Stimulated activated CD8-positive, alpha-beta memory T cell treated with anti-CD3 and anti-CD28 coated beads, Interleukin-7, amount 100 ng/mL, for 48 hours (primary cell): Measurements from ENCODE around the gene CDH12.
"Not testable (repeated sequence)": the region's sequence is repeated elsewhere in the genome, so short reads cannot be mapped to it uniquely, and the experiment has no call there.

Experiments
- DNase-seq, 2 donors: peaks; one replicate each; pipeline ENCODE4 v3.0.0-alpha.2; 2020; ENCODE audit warnings: low read depth in 1 of 2; ENCODE audit errors: extremely low read depth in 1 of 2

The CDH12 gene

DNA sequence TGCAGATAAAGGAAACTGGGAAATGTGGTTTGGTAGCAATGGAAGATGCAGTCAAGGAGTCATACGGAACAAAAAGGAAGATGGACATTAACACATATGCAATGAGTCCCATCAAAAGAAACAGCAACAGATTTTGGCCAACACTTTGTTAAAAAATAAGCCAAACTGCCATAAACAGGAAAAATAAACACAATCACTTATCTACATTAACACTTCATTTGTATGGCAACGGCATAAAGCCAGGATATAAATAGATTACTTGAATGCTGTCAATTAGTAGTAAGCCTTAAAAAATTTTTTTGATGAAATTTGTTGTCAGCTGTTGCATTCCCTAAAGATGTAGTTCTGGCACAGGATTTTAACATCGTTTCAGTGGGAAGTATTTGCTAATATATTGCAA, 190.8 kb downstream of the CDH12 start:
- DNase-seq: no peak

DNA sequence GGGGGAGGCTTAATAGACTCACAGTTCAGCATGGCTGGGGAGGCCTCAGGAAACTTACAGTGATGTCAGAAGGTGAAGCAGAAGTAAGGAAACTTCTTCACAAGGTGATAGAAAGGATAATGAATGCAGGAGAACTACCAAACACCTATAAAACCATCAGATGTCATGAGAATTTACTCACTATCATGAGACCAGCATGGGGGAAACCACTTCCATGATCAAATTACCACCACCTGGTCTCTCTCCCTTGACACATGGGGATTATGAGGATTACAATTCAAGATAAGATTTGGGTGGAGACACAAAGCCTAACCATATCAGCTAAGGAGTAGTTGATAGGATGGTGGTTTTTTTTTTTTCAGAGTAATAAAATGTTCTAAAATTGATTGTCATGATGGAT, 201.8 kb downstream of the CDH12 start:
- DNase-seq: no peak

DNA sequence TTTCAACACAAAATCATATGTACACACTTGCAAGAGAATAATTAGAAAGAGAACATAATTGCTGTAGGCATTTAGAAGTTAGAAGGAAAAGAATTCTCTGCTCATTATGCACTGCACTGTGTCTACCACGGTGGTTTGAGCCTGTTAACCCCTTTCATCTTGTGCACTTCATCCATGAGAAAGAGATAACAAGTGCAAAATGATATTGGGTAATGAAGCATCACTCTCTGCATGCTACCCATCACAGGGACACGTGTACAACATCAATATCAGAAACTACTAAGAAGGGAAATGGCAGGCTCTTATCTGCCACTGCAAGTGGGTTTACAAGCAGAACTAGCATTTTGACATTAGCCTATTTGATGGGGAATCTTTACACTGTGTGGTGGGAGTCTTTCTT, 202.6 kb downstream of the CDH12 start:
- DNase-seq: no peak

DNA sequence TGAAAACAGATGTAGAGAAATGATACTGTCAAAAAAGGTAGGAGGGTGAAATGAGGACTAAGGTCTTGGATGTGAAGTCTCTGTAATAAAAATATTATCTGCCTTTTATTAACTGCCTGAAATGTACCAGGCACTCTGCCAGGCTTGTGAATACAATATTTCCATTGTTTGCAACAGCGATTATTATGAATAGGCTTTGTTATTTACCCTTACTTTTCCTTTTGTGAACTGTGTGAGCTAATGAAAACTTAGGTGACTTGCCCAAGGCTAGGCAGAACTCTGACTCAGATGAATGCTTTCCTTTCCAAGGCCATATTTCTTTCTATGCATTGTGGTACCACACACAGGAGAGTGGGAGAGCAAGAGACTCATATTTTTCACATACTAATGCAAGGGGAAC, 204.1 kb downstream of the CDH12 start:
- no peak for DNase-seq

DNA sequence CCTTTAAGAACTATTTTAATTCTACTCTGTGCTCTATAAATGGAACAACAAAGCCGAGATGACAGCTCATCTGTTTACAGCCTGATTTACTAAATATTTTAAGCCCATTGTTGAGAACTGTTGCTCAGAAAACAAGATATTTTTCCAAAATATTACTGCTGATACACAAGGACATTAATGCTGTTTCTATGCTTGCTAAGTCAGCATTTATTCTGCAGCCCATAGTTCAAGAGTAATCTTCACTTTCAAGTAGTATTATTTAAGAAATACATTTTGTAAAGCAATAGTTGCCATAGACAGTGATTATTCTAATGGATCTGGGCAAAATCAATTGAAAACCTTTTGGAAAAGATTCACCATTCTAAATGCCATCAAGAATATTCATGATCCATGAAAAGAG, 208.3 kb downstream of the CDH12 start:
- DNase-seq: no peak

DNA sequence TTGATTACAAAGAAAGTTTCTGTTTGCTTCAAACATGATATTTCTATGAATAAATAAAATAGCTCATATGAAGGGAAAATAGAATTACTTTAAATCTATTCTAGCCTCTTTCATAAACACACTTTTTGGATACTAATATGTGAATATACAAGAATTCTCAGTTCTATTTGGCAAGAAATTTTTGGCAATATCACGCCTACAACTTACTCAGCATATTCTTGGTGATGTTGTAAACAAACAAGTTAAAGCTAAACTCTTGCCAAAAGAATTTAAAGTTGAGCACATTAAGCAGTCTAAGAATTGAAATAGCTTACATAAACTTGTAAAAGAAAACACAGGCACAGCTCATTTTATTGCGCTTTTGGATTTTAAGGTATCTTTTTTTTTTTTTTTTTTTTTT, 209.8 kb downstream of the CDH12 start:
- no peak for DNase-seq

DNA sequence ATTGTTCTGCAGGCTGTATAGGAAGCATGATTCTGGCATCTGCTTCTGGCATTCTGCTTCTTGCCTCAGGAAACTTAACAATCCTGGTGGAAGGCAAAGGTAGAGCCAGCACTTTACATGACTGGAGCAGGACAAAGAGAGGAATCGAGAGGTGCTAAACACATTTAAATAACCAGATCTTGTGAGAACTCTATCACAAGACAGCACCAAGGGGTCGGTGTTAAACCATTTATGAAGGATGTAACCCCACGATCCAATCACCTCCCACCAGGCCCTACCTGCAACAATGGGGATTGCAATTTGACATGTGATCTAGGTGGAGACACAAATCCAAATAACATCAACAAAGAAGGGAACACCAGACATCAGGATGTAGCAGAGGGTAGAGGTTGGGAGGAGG, 221.5 kb downstream of the CDH12 start:
- DNase-seq: no peak

DNA sequence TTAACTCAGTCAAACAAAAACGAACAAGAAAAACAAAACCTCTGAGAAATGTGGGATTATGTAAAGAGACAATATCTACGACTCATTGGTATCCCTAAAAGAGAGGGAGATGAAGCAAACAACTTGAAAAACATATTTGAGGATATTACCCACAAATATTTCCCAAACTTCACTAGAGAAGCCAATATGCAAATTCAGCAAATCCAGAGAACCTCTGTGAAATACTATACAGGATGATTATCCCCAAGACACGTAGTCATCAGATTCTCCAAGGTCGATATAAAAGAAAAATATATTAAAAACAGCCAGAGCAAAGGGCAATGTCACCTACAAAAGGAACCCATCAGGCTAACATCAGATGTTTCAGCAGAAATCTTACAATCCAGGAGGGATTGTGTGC, 226.1 kb downstream of the CDH12 start:
- DNase-seq: no peak

DNA sequence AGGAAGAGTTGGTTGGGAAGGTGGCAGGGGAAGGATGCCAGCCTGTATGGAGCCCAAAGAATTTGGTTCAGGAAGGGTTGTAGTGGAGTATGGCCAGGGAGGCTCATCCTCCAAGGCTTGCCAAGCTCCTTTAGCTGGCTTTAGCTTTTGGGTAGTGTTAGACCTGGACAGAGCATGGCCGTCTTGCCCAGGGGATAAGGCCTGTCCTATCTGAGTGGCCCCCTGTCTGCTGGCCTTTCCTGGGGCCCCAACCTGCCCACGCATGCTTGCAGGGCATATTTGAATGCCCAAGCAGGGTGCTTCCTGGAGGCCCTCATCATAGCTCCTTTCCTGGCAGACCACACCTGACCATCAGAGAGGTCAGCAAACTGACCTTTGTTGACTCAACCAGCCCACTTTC, 227.7 kb downstream of the CDH12 start:
- no peak for DNase-seq

DNA sequence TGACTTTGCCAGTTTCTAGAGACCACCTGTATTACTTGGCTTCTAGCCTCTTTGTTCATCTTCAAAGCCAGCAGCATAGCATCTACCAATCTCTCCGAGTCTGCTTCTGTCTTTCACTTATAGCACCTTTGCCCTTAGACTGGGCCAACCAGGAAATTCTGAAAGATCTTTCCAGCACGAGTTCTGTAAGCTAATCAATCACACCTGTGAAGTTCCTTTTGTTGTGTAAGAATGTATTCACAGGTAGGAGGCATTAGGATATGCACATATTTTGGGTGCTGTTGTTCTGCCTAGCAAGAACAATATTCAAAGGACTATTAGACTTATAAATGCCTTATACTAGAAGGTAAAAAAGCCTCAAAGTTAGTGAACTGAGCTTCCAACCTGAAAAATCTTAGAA, 232.1 kb downstream of the CDH12 start:
- DNase-seq: no peak

DNA sequence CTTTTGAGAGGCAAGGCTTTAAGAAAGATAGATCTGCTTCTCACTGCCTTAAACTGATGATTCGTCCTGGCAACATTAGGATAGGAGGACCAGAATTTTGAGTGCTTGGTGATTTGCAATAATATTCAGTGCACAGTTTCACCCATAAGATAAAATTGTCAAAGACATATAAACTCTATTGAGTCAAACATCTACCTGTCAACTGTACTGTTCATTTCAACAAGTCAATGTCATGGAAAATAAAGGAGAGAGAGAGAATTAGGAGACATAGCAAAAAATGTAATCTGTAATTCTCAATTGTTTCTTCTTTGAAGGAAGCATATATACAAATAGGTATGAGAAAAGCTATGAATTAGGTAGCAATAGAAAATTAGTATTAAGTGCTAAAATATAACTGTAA, 237.2 kb downstream of the CDH12 start:
- no peak for DNase-seq

DNA sequence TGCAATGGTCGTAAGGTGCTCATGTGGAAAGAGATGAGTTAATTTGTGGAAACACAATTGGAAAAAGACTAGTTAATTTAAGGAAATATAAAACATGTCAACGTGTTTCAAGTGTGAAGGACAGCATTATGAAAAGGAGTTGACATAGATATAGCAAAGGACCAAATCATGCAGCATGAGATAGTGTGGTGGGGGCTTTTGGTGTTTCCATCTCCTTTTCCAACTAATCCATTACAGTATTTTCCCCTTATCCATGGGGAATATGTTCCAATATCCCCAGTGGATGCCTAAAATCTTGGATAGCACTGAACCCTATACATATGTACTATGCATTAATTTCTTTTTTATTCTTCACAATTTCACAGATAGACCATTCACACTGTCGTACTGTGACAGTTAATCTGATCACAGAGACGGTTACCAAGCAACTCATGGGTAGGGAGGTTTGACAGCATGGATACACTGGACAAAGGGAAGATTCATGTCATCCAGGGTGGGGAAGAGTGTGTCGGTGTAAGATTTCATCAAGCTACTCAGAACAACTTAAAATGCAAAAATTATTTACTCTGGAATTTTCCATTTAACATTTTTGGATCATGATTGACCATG, 238.6 kb downstream of the CDH12 start:
- DNase-seq: no peak

DNA sequence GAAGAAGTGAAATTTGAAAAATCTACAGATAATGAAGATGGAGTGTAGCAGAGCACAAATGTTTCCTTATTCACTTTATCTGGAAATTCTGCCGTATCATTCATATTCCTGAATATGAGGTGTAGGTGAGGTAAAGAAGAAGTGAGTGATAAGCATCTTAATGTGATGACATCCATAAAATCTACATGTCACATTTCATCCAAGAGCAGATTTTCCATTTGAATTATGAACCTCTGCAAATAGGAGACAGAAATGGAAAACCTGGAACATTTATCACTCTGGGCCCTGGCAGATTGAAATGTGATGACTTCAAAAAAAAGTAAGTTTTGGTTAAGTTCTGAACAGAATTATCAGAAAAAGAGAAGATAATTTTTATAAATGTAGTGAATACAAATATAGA, 240.2 kb downstream of the CDH12 start:
- no peak for DNase-seq

DNA sequence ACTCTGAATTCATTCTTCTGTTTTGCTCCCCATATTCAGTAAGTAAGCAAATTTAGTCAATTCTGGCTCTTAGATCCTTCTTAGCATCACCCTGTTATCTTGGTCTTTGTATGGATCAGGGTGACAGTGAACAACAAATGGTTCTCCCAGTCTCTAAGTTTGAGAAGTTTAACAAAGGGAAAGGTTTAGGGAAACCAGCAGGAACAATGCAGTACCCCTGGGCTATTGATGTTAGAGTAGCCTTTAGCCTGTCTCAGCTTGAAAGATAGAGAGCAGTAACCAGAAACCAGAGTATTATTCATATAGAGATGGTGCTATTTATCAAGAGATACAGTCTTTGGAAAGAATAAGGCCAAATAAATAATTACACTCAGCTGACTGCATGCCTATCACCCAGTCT, 241.8 kb downstream of the CDH12 start:
- no peak for DNase-seq

DNA sequence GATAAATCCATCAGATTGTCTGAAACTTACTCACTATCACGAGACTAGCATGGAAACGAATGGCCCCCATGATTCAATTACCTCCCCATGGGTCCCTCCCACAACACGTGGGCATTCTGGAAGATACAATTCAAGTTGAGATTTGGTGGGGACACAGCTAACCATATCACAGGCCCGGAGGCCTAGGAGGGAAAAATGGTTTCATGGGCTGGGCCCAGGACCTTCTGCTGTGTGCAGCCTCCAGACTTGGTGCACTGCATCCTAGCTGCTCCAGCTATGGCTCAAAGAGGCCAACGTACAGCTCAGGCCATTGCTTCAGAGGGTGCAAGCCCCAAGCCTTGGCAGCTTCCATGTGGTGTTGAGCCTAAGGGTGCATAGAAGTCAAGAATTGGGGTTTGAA, 245.6 kb downstream of the CDH12 start:
- DNase-seq: not testable (repeated sequence)

DNA sequence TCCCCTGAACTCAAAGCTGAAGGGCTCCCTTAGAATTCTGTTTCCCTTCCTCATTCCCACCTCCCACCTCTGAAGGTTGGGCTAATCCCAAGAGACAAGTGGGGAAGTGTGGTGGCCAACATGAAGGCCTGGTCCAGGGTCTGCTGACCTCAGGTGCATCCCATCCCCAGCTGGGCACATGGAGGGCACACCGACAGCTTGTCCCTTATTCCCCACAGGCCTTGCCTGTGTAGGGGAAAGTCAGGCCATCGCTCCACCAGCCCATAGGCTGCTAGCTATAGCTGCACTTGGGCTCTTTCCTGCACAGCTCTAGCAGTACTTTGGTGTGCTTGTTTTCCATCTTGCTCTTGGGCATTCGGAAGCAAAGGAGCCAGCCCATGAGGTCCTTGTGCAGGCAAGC, 247.7 kb downstream of the CDH12 start:
- DNase-seq: no peak

DNA sequence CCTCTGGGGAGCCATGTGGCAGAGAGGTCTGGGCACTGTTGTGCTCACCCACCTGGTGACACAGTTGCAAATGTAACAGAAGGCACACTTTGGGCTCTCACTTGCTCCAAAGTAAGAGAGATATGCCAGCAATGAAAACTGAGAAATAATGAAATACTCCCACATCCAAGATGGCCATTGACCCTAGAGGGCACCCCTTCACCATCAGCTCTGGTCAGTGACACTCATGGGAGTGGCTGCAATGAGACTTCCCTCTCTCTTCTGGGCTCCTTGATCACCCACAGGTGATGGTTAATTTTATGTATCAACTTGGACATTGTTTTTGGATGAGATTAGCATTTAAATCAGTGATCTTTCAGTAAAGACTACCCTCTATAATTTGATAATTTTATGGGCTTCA, 248.4 kb downstream of the CDH12 start:
- DNase-seq: no peak

DNA sequence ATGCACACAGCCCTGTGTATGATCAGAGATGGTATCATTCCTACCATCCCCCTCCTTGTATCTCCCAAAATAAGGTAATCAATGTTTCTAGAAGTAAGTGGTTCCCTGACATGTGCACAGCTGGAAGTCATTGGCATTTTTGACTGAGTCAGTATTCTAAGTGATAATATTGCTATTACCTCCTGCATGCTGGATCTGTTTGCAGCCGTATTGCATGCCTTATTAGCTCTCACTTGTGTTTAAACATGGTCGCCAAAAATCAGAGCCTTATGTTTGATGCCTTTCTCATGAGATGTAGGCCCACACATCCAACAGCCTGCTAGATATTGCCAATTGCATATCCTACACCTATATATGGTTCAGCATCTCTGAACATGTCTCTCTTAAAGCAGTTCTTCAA, 254.3 kb downstream of the CDH12 start:
- no peak for DNase-seq

DNA sequence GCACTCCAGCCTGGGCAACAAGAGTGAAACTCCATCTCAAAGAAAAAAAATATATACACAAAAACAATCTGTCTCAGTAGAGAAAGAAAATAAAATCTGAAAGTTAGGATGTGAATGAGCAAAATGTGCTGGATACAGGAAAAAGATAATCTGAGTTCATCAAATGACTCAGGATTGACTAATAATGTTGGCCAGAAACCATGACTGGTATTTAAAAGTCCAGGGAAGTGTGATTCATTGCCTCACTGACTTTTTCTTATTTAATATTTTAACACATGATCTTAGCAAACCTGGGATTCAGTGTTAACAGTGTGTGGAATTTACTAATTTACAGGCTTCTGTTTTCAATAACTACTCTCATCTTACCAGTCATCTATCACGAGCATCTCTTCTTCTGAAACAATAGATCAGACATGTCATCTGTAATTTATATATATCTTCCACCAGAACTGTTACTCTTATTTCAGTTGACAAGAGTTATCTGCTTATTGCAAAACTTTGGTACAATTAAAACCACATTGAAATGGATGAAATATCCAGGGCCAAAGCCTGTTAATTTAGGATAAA, 256.7 kb downstream of the CDH12 start:
- no peak for DNase-seq

DNA sequence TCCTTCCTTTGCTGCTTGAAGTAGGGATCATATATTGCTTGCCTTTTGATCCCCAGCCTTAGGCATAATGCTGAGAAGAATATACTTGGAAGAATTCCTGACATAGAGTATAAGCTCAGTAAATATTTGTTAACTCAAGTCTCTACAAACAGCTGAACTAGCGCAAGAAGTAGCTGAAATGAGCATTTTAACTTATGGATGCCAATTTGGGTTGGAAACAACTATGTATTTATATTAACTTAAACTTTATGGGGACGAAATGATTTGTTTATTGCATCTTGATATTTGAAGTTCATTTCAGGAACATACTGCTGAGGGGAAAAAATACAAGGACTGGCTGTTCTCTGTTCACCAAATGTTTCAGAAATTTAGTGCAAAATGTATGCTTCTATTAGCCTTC, 258.7 kb downstream of the CDH12 start:
- no peak for DNase-seq

DNA sequence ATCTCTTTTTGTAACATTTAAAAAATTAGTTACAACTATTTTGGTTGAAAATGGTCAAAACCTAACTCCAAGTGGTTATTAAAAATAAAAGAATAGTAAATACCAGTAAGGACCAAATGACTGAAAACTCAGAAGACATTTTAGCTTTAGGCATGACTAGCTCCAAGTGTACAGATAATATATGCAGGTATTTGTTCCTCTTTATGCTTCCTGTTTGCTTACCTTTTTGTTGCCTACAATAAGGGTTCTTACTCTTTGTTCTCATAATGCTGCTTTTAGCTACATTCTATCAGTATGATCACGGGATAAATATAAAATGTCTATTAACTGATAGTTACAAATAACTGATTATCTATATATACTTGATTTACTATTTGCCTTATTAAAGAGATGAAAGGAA, 259.6 kb downstream of the CDH12 start:
- DNase-seq: no peak

DNA sequence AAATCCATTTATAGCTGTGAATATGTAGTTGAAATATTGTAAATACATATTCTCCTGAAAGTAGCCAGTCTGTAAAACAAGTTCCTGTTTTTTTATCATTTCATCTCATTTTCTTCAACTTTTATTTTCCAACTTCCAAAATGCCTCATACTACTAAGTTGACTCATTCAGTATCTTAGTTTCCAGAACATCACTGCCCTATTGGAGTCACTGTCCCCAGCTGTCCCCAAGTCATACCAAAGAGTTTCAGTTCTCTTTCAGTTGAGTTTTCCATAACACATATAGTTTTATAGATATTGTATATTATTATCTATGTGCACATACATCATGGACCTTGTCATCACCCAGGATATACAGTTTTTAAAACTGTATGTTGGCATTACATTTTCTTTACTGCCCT, 261.7 kb downstream of the CDH12 start:
- DNase-seq: no peak

DNA sequence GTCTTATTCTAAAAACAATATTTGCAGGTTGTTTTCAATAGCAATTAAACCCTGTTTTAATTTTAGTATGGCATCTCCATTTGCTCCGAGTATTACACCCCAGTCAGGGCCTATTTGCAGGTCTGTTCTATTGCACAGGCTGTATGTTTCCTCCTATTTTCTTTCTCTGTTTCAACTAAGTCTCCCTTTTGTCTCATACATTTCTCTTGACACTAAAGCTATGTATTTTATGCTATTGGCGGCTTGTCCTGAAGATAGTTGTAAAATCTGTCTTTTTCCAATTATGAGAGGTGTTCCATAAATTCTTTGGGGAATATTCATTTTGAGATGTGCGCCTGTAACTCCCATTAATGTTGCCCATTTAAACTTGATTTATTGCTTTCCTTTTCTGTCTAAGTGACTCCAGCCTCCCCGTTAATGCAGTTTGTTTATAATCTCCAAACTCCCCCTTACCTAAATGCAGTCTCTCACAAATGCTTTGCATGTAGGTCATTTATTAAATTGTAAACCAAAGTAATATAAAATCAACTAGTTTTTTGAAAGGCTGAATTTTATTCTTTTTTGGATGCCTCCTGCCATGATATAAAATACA, 262.4 kb downstream of the CDH12 start:
- no peak for DNase-seq
